ENCODE results near the gene KCNG2.

The KCNG2 gene

GRCh38 chr18:79889569-79889968 lies 91.8 kb downstream of the KCNG2 start:
- DNase-seq = no peak

- no peak for DNase-seq
Observed at GRCh38 chr18:79890674-79891073, 92.9 kb downstream of the KCNG2 start.

- no peak for DNase-seq
Observed at GRCh38 chr18:79896738-79897137, 99.0 kb downstream of the KCNG2 start.

GRCh38 chr18:79897940-79898625 lies 100.3 kb downstream of the KCNG2 start:
- peak; percentile 52 for DNase-seq

- no peak for DNase-seq
Observed at GRCh38 chr18:79898952-79899608, 101.3 kb downstream of the KCNG2 start.

- DNase-seq = peak; percentile 33
Observed at GRCh38 chr18:79899609-79900445, 102.1 kb downstream of the KCNG2 start.

- DNase-seq = peak; percentile 49
Observed at GRCh38 chr18:79900610-79901570, 103.2 kb downstream of the KCNG2 start.

GRCh38 chr18:79901665-79902064 lies 103.9 kb downstream of the KCNG2 start:
- no peak for DNase-seq

GRCh38 chr18:79902075-79902474 lies 104.3 kb downstream of the KCNG2 start:
- no peak for DNase-seq

GRCh38 chr18:79902640-79903039 lies 104.9 kb downstream of the KCNG2 start:
- DNase-seq = no peak

GRCh38 chr18:79903071-79903635 lies 105.4 kb downstream of the KCNG2 start:
- DNase-seq = peak; percentile 49

GRCh38 chr18:79903787-79904356 lies 106.1 kb downstream of the KCNG2 start:
- peak; percentile 46 for DNase-seq

GRCh38 chr18:79904357-79905147 lies 106.8 kb downstream of the KCNG2 start:
- peak; percentile 40 for DNase-seq

- DNase-seq = no peak
Observed at GRCh38 chr18:79905389-79905911, 107.7 kb downstream of the KCNG2 start.

- DNase-seq = no peak
Observed at GRCh38 chr18:79905993-79906392, 108.3 kb downstream of the KCNG2 start.

- no peak for DNase-seq
Observed at GRCh38 chr18:79906706-79907105, 109.0 kb downstream of the KCNG2 start.

- DNase-seq = peak; percentile 33
Observed at GRCh38 chr18:79910563-79911343, 113.0 kb downstream of the KCNG2 start.

GRCh38 chr18:79911344-79912270 lies 113.9 kb downstream of the KCNG2 start:
- peak; percentile 42 for DNase-seq
